ENCODE data around the gene ZFP69. TPM values are rescaled to one million over a fixed set of nuclear protein-coding genes. Genes with fewer than 3 reads are reported as not detected.
A peak's percentile ranks its signal among the peaks of the same experiment; 100 is the strongest.

The ZFP69 gene
- polyA plus RNA-seq, 1 experiment, result 1.4 TPM

DNA sequence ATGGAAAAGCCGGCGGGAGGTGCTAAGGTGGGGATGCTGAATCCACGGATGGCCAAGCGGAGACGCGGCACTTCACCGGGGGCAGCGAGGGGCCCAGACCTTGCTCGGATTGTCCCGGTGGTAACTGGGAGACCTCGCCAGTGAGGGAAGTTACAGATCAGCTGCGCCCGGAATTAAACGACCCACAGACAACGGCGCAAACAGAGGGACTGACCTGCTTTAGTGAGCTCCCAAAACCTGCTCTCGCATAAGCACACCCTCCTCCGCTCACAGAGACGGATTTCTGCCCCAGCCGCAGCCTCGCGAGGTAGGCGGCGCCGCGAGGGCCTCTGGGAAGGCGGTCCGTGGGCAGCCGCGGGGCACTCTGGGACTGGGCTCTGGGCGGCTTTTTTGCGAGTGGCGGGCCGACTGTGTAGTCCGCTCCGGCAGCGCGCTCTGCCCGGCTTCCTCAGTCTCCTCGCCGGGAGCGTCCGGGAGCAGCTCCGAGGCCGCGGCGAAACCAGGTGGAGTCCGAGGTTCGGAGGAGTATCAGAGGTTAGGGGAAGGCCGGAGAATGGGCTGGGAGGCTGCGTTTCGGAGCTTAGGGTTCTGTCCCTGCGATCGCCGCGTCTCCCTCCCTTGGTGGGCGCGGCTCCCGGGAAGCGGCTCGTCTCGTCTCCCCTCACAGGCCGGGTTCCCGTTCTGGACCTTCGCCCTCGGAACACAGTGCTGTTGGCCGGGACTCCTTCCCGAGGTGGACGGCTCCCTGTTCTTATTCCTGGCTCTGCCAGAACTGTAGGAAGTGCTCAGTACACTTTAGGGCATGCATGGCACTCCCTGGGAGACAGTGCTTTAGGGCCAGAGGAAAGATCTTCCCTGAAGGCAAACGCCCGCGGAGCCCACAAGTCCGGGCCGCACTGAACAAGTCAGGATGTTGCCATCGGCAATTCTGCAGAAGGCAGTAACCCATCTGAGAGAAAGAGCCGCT, 31.6 kb downstream of the ZFP69 start, which contains the start of gene EXO5:
Gene EXO5 (plus strand): TSS at position 393 of the 967 bp plus-strand sequence. CDS start 5,778 bp downstream, outside the sequence.
- no peak for DNase-seq (ENCODE audit: low read depth)
- CTCF ChIA-PET, result no interaction called here

DNA sequence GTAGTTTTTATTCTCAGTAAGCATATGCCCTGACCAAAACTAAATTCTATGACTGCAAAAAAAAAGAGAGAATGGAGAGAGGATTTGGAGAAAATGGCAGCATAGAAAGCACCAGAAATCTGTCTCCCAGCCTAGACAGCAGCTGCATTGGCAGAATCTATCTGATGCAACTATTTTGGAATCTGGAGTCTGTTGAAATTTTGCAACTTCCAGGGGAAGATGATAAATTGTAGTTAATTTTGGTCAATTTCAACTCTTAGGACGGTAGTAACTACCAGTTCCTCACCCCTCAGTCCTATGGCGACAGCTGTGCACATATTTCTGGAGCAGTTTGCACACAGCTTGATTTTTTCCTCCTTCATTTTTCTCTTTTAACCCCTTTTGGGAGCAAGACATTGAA, 42.4 kb downstream of the ZFP69 start:
- TF ChIP-seq, protein P1, sequence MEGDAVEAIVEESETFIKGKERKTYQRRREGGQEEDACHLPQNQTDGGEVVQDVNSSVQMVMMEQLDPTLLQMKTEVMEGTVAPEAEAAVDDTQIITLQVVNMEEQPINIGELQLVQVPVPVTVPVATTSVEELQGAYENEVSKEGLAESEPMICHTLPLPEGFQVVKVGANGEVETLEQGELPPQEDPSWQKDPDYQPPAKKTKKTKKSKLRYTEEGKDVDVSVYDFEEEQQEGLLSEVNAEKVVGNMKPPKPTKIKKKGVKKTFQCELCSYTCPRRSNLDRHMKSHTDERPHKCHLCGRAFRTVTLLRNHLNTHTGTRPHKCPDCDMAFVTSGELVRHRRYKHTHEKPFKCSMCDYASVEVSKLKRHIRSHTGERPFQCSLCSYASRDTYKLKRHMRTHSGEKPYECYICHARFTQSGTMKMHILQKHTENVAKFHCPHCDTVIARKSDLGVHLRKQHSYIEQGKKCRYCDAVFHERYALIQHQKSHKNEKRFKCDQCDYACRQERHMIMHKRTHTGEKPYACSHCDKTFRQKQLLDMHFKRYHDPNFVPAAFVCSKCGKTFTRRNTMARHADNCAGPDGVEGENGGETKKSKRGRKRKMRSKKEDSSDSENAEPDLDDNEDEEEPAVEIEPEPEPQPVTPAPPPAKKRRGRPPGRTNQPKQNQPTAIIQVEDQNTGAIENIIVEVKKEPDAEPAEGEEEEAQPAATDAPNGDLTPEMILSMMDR (IDR thresholded peaks at IDR 0.05; ENCODE audit: insufficient read depth, low read depth, low read length), result no peak
- ChIA-PET POLR2A (no interaction called here), CTCF (no interaction called here)
- Histone ChIP-seq H3K27me3 (ENCODE audit: control insufficient read depth, insufficient read depth, low read length) (no peaks in the 10 kb centered on the region), H3K4me3 (ENCODE audit: low read depth, low read length) (no peak overlapping the region), H3K36me3 (ENCODE audit: control insufficient read depth, insufficient read depth, low read length) (no peaks in the 10 kb centered on the region; the same call in 1 of the 2 replicates)
- no peak for DNase-seq (ENCODE audit: low read depth)

More for the DNA sequence above, 31.6 kb downstream of the ZFP69 start, which contains the start of gene EXO5:
- Histone ChIP-seq H3K4me3 (ENCODE audit: low read depth, low read length) (peak within 1 kb of the TSS; percentile 66), H3K27me3 (ENCODE audit: control insufficient read depth, insufficient read depth, low read length) (no peaks in the 10 kb centered on the region), H3K36me3 (ENCODE audit: control insufficient read depth, insufficient read depth, low read length) (no peaks in the 10 kb centered on the region)
- POLR2A ChIA-PET, result interaction anchor here (0.5 kb wide), 1 partner anchor 430 kb away, joined by 3 read pairs; no protein-coding TSS in a partner anchor
- TF ChIP-seq, protein P1 (IDR thresholded peaks at IDR 0.05; ENCODE audit: insufficient read depth, low read depth, low read length), result no peak

DNA sequence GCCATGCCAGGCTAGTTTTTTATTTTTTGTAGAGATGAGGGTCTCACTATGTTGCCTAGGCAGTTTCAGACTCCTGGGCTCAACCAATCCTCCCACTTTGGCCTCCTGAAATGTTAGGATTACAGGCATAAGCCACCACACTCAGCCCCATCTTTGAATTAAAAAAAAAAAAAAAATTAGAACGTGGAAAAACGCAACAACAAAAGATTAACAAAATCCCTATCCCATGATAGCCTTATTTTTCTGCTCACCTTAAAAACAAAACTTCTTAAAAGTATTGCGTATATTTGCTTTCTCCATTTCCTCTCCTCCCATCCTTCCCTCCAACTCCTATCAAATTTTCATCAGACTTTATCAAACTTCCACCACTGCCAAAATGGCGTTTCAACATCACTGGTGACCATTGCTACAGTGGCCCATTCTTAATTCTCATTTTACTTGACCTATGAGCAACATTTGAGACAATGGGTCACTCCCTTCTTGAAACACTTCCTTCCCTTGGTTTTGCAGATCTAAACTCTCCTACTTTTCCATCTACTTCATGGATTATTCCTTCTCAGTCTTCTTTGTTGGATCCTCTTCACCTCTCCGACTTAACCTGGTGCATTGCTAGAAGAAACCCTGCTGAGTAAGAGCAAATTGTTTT, 53.8 kb downstream of the ZFP69 start:
- no peaks in the 10 kb centered on the region for H3K36me3 ChIP-seq (ENCODE audit: control insufficient read depth, insufficient read depth, low read length)
- TF ChIP-seq, protein P1 (IDR thresholded peaks at IDR 0.05; ENCODE audit: insufficient read depth, low read depth, low read length), result no peak
- ChIA-PET POLR2A (interaction anchor here (0.7 kb wide), 1 partner anchor 551 kb away, joined by 3 read pairs; no protein-coding TSS in a partner anchor), CTCF (interaction anchor here (0.7 to 2.6 kb wide), 3 partner anchors 11 to 103 kb away, joined by 3 to 20 read pairs (median 3); no protein-coding TSS in a partner anchor)
- peak overlapping the region; percentile 79 for H3K4me3 ChIP-seq (ENCODE audit: low read depth, low read length)
- no peak for DNase-seq (ENCODE audit: low read depth)
- no peaks in the 10 kb centered on the region for H3K27me3 ChIP-seq (ENCODE audit: control insufficient read depth, insufficient read depth, low read length)

DNA sequence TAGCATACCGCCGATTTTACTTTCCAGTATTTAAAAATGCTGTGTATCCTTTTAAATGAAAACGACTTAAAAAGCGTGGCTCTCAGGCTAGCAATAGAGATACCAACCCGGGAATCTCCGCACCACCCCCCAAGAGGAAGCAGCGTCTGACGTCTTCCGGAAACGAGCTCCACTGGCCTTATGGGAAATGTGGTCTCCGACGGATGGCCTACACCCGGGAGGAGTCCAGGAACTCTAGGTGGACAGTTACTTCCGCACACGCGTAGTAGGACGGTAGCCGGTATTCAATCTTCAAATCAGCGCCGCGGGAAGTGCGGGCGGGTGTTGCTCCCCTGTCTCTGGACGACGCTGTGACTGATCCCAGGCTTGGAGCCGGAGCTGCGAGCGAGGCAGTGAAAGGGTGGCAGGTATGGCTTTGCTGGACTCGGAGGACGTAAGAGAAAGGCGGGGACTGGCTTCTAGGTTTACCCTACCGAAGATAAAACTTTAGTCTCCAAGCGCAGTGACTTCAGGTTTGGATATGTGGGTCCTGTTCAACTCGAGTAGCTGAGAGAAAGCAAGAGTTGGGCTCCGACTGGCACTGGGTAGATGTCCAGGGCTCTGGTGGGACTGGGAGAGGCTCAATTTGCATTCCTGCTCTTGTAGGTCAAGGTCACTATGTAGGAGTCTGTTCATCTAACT, 54.4 kb downstream of the ZFP69 start, which contains the start of gene ZNF684:
Gene ZNF684 (plus strand): TSS at position 257 of the 681 bp plus-strand sequence. CDS start 1,530 bp downstream, outside the sequence.
- H3K27me3 ChIP-seq (ENCODE audit: control insufficient read depth, insufficient read depth, low read length), result no peaks in the 10 kb centered on the region
- POLR2A ChIA-PET, result interaction anchor here (0.6 to 0.7 kb wide), 2 partner anchors 10 to 551 kb away, joined by 3 to 9 read pairs; no protein-coding TSS in a partner anchor
- H3K36me3 ChIP-seq (ENCODE audit: control insufficient read depth, insufficient read depth, low read length), result no peaks in the 10 kb centered on the region
- TF ChIP-seq, protein P1 (IDR thresholded peaks at IDR 0.05; ENCODE audit: insufficient read depth, low read depth, low read length), result no peak
- DNase-seq (ENCODE audit: low read depth), result peak; percentile 82
- peak within 1 kb of the TSS; percentile 79 for H3K4me3 ChIP-seq (ENCODE audit: low read depth, low read length)
- CTCF ChIA-PET, result interaction anchor here (0.7 to 2.6 kb wide), 9 partner anchors 10 to 417 kb away, joined by 3 to 20 read pairs (median 3); no protein-coding TSS in a partner anchor

Measured in BJ (cell line).